ENCODE measurements around the gene MPP3. TPM values are rescaled to one million over a fixed set of nuclear protein-coding genes. Genes with fewer than 3 reads are reported as not detected.

MPP3 gene
- total RNA-seq, 2 donors from 2014 or later, result 3.7 to 4.0 TPM

DNA sequence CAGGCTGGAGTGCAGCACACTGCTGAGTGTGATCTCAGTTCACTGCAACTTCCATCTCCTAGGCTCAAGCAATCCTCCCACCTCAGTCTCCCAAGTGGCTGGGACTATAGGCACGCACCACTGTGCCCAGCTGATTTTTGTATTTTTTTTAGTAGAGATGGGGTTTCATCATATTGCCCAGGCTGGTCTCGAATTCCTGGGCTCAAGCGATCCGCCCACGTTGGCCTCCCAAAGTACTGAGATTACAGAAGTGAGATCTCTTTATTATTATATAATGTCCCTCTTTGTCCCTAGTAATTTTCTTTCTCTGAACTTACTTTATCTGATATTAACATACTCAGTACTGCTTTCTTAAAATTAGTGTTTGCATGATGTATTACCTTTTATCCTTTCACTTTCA, 44.4 kb downstream of the MPP3 start:
- ATAC-seq, result no peak
- intact Hi-C loops (cut with DNase I, micrococcal nuclease), result no loop called here
- DNase-seq, result no peak

DNA sequence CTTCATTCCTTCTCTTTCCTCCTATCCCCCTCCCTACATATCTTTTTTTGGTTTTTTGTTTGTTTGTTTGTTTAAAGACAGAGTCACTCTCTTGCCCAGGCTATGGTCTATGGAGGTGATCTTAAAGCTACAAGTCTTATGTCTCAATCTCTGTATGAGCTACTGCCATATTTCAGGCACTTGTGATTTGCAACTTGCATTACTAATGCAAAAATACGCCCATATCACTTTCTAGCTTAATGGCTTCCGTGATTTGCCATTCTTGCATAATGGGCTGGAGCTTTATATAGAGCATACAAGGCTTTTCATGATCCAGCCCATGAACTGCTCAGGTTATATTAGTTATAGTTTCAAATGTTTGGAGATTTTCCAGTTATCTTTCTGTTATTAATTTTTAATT, 45.2 kb downstream of the MPP3 start:
- DNase-seq (no peak), ATAC-seq (no peak)
- intact Hi-C loops (cut with DNase I, micrococcal nuclease), result no loop called here

DNA sequence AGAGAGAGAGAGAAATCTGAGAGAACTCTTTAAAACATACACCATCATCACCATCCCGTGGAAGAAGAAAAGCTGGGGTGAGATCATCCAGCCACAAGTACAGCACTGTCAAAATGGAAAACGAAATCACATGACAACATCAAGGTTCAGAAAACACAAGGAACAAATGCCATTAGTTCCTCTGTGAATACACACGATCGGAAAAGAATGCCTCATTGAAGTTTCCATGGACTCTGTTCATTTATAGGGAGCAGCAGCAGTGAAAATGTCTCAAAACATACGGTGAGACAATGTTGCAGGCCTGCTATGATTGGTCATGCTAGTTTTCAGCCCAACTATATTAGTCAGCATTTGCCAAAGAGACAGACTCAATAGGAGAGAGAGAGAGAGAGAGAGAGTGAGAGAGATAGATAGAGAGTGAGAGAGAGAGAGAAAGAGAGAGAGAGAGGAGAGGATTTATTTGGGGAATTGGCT, 48.3 kb downstream of the MPP3 start:
- DNase-seq (no peak), ATAC-seq (no peak)
- intact Hi-C loops (cut with DNase I, micrococcal nuclease), result no loop called here

- no peak for DNase-seq
- intact Hi-C loops (cut with DNase I, micrococcal nuclease), result no loop called here
- no peak for ATAC-seq
These were observed 48.9 kb downstream of the MPP3 start for GRCh38 chr17:43784068-43784467.

- intact Hi-C loops (cut with DNase I, micrococcal nuclease), result no loop called here
- DNase-seq, result no peak
- ATAC-seq, result no peak
These were observed 49.8 kb downstream of the MPP3 start for GRCh38 chr17:43782913-43783680.

DNA sequence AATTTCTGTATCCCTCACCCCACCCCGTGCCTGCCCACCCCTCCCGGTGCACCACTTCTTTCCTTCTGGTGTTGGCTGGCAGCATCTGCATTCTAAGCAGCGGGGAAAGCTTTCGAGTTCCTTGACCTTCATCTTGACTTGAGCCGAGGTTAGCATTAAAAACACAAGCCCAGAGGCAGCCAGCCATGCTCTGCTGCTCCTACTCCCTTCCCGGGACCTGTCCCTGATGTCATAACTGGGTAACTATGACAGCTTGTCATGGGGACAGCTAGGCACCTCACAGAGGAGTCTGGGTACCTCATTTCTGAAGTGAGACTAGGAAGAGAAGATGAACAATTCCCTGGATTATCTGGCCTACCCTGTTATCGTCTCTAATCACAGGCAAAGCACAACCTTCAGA, 52.8 kb downstream of the MPP3 start, which contains the start of gene CFAP97D1:
CFAP97D1 (plus strand) TSS at position 301 of the 400 bp plus-strand sequence; CDS start at position 329, 28 bp downstream.
- ATAC-seq (no peak), DNase-seq (no peak)
- intact Hi-C loops (cut with DNase I, micrococcal nuclease), result no loop called here

GRCh38 chr17:43779145-43780125, 53.5 kb downstream of the MPP3 start:
- intact Hi-C loops (cut with DNase I, micrococcal nuclease), result no loop called here
- ATAC-seq, result peak; percentile 1
- peak; percentile 38 to 57 for DNase-seq

- intact Hi-C loops (cut with DNase I, micrococcal nuclease), result no loop called here
- DNase-seq, result peak; percentile 96 to 97
- ATAC-seq, result peak; percentile 91
These were observed 54.4 kb downstream of the MPP3 start, which contains the start of gene DUSP3 for GRCh38 chr17:43778337-43779144. DUSP3 (minus strand) TSS chr17:43778977; CDS start chr17:43778924, 53 bp downstream.

GRCh38 chr17:43774304-43775250, 58.4 kb downstream of the MPP3 start:
- ATAC-seq (no peak), DNase-seq (no peak)
- intact Hi-C loops (cut with DNase I, micrococcal nuclease), result no loop called here

DNA sequence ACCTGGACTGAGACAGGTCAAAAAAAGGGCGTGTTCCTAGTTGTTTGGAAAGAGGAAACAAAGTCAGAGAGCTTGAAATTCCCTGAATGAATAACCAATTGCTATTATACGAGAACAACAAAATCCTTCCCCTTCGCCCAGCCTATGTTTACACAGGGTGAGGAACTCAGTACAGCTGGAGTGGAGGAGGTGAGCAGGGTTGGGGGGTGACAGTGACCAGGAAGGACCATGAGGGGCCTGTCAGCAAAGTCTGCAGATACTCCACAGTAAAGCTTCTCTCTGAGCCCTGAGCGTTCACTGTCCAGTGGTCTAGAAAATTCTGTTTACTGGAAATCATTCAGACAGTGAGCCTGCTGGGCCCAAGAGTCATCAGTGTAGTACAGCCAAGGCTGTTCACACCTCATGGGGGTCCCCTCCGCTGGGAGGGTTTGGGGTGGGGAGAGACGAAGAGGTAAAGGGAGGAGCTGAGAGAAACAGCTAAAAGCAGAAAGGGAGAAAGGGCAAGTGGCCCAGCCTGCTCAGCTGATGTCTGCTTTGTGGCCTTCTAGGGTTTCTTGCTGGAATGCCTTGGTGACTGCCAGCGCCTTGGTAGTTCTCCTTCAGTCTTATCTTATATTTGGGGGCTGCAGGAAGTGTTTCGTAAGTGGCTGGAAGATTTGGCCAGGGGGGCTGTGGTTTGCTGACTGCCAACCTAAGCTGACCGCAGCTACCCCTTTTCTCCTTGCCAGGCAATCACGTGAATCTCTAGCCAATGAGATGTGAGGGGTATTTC, 59.9 kb downstream of the MPP3 start:
- intact Hi-C loops (cut with DNase I, micrococcal nuclease), result no loop called here
- ATAC-seq, result peak; percentile 47
- DNase-seq, result no peak

DNA sequence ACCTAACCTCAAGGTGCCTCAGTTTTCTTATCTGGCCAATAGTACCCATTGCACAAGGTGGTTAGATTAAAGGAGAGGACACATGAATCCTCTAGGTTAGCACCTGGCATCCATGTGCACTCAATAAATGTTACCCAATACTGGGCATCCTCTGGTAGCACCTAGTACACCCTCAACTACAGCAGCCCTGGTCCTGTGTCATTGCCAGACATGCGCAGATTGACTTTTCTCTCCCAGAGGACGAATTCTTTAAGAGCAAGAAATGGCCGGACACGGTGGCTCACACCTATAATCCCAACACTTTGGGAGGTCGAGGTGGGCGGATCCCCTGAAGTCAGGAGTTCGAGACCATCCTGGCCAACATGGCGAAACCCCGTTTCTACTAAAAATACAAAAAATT, 61.5 kb downstream of the MPP3 start:
- ATAC-seq, result no peak
- intact Hi-C loops (cut with DNase I, micrococcal nuclease), result no loop called here
- DNase-seq, result no peak

GRCh38 chr17:43770957-43771356, 62.0 kb downstream of the MPP3 start:
- DNase-seq, result no peak
- ATAC-seq, result no peak
- intact Hi-C loops (cut with DNase I, micrococcal nuclease), result no loop called here

DNA sequence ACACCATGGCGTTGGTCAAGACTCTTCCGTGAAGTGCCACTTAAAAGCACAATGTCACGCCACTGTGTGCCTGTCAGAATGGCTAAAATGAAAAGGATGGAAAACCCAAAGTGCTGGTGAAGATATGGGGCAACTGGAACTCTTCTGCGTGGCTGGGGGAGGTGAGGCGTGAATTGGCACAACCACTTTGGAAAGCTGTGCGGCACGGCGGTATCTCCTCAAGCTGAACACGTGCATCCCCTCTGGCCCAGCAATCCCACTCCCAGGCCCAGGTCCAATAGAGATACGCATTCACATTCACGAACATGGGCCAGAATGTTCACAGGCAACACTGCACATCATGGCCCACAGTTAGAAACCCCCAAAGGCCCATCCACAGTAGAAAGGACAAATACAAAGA, 63.1 kb downstream of the MPP3 start:
- intact Hi-C loops (cut with DNase I, micrococcal nuclease), result no loop called here
- no peak for DNase-seq
- no peak for ATAC-seq

GRCh38 chr17:43769426-43769825, 63.5 kb downstream of the MPP3 start:
- no peak for ATAC-seq
- DNase-seq, result no peak
- intact Hi-C loops (cut with DNase I, micrococcal nuclease), result no loop called here

GRCh38 chr17:43768943-43769342, 64.0 kb downstream of the MPP3 start:
- intact Hi-C loops (cut with DNase I, micrococcal nuclease), result no loop called here

GRCh38 chr17:43768382-43768781, 64.6 kb downstream of the MPP3 start:
- ATAC-seq, result peak; percentile 88

More at GRCh38 chr17:43768943-43769342, 64.0 kb downstream of the MPP3 start:
- no peak for ATAC-seq
- DNase-seq, result no peak

GRCh38 chr17:43767713-43768059, 65.3 kb downstream of the MPP3 start:
- intact Hi-C loops (cut with DNase I, micrococcal nuclease), result no loop called here
- DNase-seq (no peak), ATAC-seq (no peak)

More at GRCh38 chr17:43768382-43768781, 64.6 kb downstream of the MPP3 start:
- DNase-seq, result peak; percentile 56 to 73
- intact Hi-C loops (cut with DNase I, micrococcal nuclease), result no loop called here

Measured in left colon (tissue), 2 donors.